PC-3 (cell line): Measurements from ENCODE around the gene ACAD11. TPM values are rescaled to one million over a fixed set of nuclear protein-coding genes. Genes with fewer than 3 reads are reported as not detected.

Experiments used
- ATAC-seq: fragments of 200-7000 bp; cut with Tn5 transposase; 2 replicates; pipeline ENCODE4 v1.9.1; 2020; ENCODE audit warnings: mild to moderate bottlenecking, moderate library complexity
- BruUV-seq: library from RNA; stranded (reverse); fragments of 400-500 nt; replicated peaks from 2 replicates; lab custom pipeline; 2021; lab: Mats Ljungman, UMichigan
- CTCF ChIA-PET: fragments of 300-600 bp; sonication (Branson Sonifier 250); formaldehyde crosslinking; loops from one replicate; lab custom pipeline; 2022; ENCODE audit warnings: antibody characterized with exemption; lab: Charles Lee
- POLR2A ChIA-PET: fragments of 300-600 bp; sonication (Branson Sonifier 250); formaldehyde crosslinking; loops from one replicate; lab custom pipeline; 2022; ENCODE audit warnings: antibody characterized with exemption; ENCODE audit not compliant: unreplicated experiment; lab: Charles Lee
- DNase-seq: peaks from one replicate; pipeline ENCODE4 v3.0.0-alpha.2; 2015
- H2AFZ ChIP-seq: fragments of 300-600 bp; sonication (generic); 2 replicates; pipeline ENCODE4 v1.6.0; 2016; ENCODE audit warnings: antibody characterized with exemption, low read length
- H3F3A ChIP-seq: fragments of 300-600 bp; sonication (generic); one replicate; pipeline ENCODE4 v1.6.0; 2017; ENCODE audit warnings: antibody characterized with exemption, low read length, control low read depth, mild to moderate bottlenecking; ENCODE audit not compliant: unreplicated experiment
- H3K27ac ChIP-seq: fragments of 300-600 bp; sonication (generic); 2 replicates; pipeline ENCODE4 v1.5.1; 2016; ENCODE audit warnings: mild to moderate bottlenecking, low read length
- H3K27me3 ChIP-seq: fragments of 300-600 bp; sonication (generic); 2 replicates; pipeline ENCODE4 v1.6.1; 2016; ENCODE audit warnings: low read length, mixed read lengths
- H3K36me3 ChIP-seq: fragments of 300-600 bp; sonication (generic); 2 replicates; pipeline ENCODE4 v1.6.1; 2016; ENCODE audit warnings: low read depth, mixed run types, low read length, mixed read lengths
- H3K4me1 ChIP-seq: fragments of 300-600 bp; sonication (generic); 2 replicates; pipeline ENCODE4 v1.5.1; 2016; ENCODE audit warnings: low read length; ENCODE audit not compliant: insufficient read depth
- H3K4me2 ChIP-seq: fragments of 300-600 bp; sonication (generic); 2 replicates; pipeline ENCODE4 v1.6.0; 2016; ENCODE audit warnings: low read length
- H3K4me3 ChIP-seq: fragments of 300-600 bp; sonication (generic); 2 replicates; pipeline ENCODE4 v1.5.1; 2016; ENCODE audit warnings: mild to moderate bottlenecking, low read length, mixed read lengths
- H3K79me2 ChIP-seq: fragments of 300-600 bp; sonication (generic); 2 replicates; pipeline ENCODE4 v1.6.1; 2017; ENCODE audit warnings: low read length, mixed read lengths
- H3K9ac ChIP-seq: fragments of 300-600 bp; sonication (generic); 2 replicates; pipeline ENCODE4 v1.6.0; 2016; ENCODE audit warnings: mild to moderate bottlenecking, low read length
- H3K9me2 ChIP-seq: fragments of 300-600 bp; sonication (generic); replicated peaks from 2 replicates; pipeline ENCODE4 v1.6.1; 2016; ENCODE audit warnings: mixed run types, low read length, mixed read lengths
- H3K9me3 ChIP-seq: fragments of 300-600 bp; sonication (generic); 2 replicates; pipeline ENCODE4 v1.6.1; 2016; ENCODE audit warnings: low read length, mixed read lengths
- H4K20me1 ChIP-seq: fragments of 300-600 bp; sonication (generic); 2 replicates; pipeline ENCODE4 v1.6.1; 2016; ENCODE audit warnings: low read length, mixed read lengths
- CTCF ChIP-seq: fragments of 300-600 bp; sonication (generic); conservative IDR thresholded peaks from 2 replicates; pipeline ENCODE4 v1.5.1; 2017; ENCODE audit warnings: antibody characterized with exemption, low read depth, mild to moderate bottlenecking, low read length
- EZH2 ChIP-seq: fragments of 300-600 bp; sonication (generic); IDR thresholded peaks from one replicate; pipeline ENCODE4 v1.6.1; 2017; ENCODE audit warnings: antibody characterized with exemption, mild to moderate bottlenecking, low read length; ENCODE audit not compliant: unreplicated experiment
- EZH2phosphoT487 ChIP-seq: fragments of 300-600 bp; sonication (generic); IDR thresholded peaks from 2 replicates; pipeline ENCODE4 v1.6.1; 2018; ENCODE audit warnings: mild to moderate bottlenecking, antibody characterized with exemption, low read length, borderline replicate concordance
- intact Hi-C: fragments of 100-400 bp; cut with micrococcal nuclease; formaldehyde crosslinking; loops from 2 replicates; pipeline ENCODE4 v1.9.0; 2023
- total RNA-seq: library from RNA; depleted of rRNA; stranded (reverse); fragments of >200 nt; gene quantifications from 2 replicates; pipeline ENCODE4 v1.2.3, GENCODE V29; 2014

ACAD11 gene
- total RNA-seq, 1 experiment from 2014 or later = 4.7 TPM

- ATAC-seq (peak; percentile 46; the same call in 1 of the 2 replicates), DNase-seq (no peak)
- H3K9me2 ChIP-seq = no peaks in the 10 kb centered on the region
- H3K4me2 ChIP-seq = no peak overlapping the region
- CTCF ChIA-PET = no interaction called here
- H3K4me3 ChIP-seq = no peak overlapping the region
- TF ChIP-seq EZH2phosphoT487 = no peak
- TF ChIP-seq EZH2 = no peak
- no peak for TF ChIP-seq CTCF
- H3K27me3 ChIP-seq = no peaks in the 10 kb centered on the region
- H3K36me3 ChIP-seq = no peaks in the 10 kb centered on the region
- H3K9ac ChIP-seq = no peak overlapping the region
- H3F3A ChIP-seq = no peaks in the 10 kb centered on the region
- no peaks in the 10 kb centered on the region for H3K79me2 ChIP-seq
- intact Hi-C loops = no loop called here
- no peaks in the 10 kb centered on the region for H3K4me1 ChIP-seq
- POLR2A ChIA-PET = no interaction called here
- no TSS peak for BruUV-seq
- H3K9me3 ChIP-seq = no peaks in the 10 kb centered on the region
- H3K27ac ChIP-seq = no peak overlapping the region
- no peaks in the 10 kb centered on the region for H4K20me1 ChIP-seq
- H2AFZ ChIP-seq = no peak overlapping the region
Observed at GRCh38 chr3:132695422-132695821, 35.8 kb upstream of the ACAD11 start.

- Histone ChIP-seq H3K27me3 (no peaks in the 10 kb centered on the region), H3K9me2 (no peaks in the 10 kb centered on the region), H3K4me2 (no peak overlapping the region), H3F3A (no peaks in the 10 kb centered on the region), H3K4me1 (no peaks in the 10 kb centered on the region), H3K36me3 (no peaks in the 10 kb centered on the region), H3K4me3 (no peak overlapping the region), H2AFZ (no peak overlapping the region), H3K9me3 (no peaks in the 10 kb centered on the region), H4K20me1 (no peaks in the 10 kb centered on the region), H3K79me2 (no peaks in the 10 kb centered on the region), H3K27ac (no peak overlapping the region), H3K9ac (no peak overlapping the region)
- ATAC-seq = no peak
- DNase-seq = no peak
- no TSS peak for BruUV-seq
- intact Hi-C loops = no loop called here
- ChIA-PET POLR2A (no interaction called here), CTCF (no interaction called here)
- no peak for TF ChIP-seq EZH2phosphoT487
Observed at GRCh38 chr3:132694991-132695390, 35.4 kb upstream of the ACAD11 start.

GRCh38 chr3:132690040-132690439 lies 30.4 kb upstream of the ACAD11 start:
- Histone ChIP-seq H3F3A (no peaks in the 10 kb centered on the region), H4K20me1 (no peaks in the 10 kb centered on the region), H2AFZ (no peak overlapping the region), H3K9me2 (no peaks in the 10 kb centered on the region), H3K9me3 (no peaks in the 10 kb centered on the region), H3K4me3 (no peak overlapping the region), H3K27me3 (no peaks in the 10 kb centered on the region), H3K9ac (no peak overlapping the region), H3K4me2 (no peak overlapping the region), H3K27ac (no peak overlapping the region), H3K36me3 (no peaks in the 10 kb centered on the region), H3K4me1 (no peaks in the 10 kb centered on the region), H3K79me2 (no peaks in the 10 kb centered on the region)
- DNase-seq (no peak), ATAC-seq (no peak)
- no TSS peak for BruUV-seq
- intact Hi-C loops = no loop called here
- CTCF ChIA-PET = no interaction called here
- POLR2A ChIA-PET = no interaction called here
- no peak for TF ChIP-seq EZH2phosphoT487

GRCh38 chr3:132682201-132682600 lies 22.6 kb upstream of the ACAD11 start:
- no peak for TF ChIP-seq CTCF
- TF ChIP-seq EZH2phosphoT487 = no peak
- TF ChIP-seq EZH2 = no peak
- CTCF ChIA-PET = no interaction called here
- Histone ChIP-seq H3K9me2 (no peaks in the 10 kb centered on the region), H3K36me3 (peaks cover 4% of the 10 kb centered on the region), H3K4me1 (no peaks in the 10 kb centered on the region), H3K79me2 (no peaks in the 10 kb centered on the region), H3K27me3 (no peaks in the 10 kb centered on the region), H3K9ac (no peak overlapping the region), H3K4me2 (no peak overlapping the region), H2AFZ (no peak overlapping the region), H3K27ac (no peak overlapping the region), H3F3A (no peaks in the 10 kb centered on the region), H4K20me1 (no peaks in the 10 kb centered on the region), H3K4me3 (no peak overlapping the region), H3K9me3 (no peaks in the 10 kb centered on the region)
- DNase-seq (no peak), ATAC-seq (no peak)
- intact Hi-C loops = no loop called here
- POLR2A ChIA-PET = no interaction called here
- BruUV-seq = no TSS peak
